Stimulated activated CD4-positive, alpha-beta T cell treated with anti-CD3 and anti-CD28 coated beads, Interleukin-2, amount 100 ng/mL, for 24 hours (primary cell): ENCODE data around the gene NT5DC3.

Experiments
- DNase-seq, 2 donors: peaks; one replicate each; pipeline ENCODE4 v3.0.0-alpha.2; 2020

NT5DC3 gene

GRCh38 chr12:103742349-103742932 lies 98.6 kb downstream of the NT5DC3 start:
- DNase-seq: no peak

GRCh38 chr12:103737881-103738280 lies 103.2 kb downstream of the NT5DC3 start:
- DNase-seq: no peak

DNA sequence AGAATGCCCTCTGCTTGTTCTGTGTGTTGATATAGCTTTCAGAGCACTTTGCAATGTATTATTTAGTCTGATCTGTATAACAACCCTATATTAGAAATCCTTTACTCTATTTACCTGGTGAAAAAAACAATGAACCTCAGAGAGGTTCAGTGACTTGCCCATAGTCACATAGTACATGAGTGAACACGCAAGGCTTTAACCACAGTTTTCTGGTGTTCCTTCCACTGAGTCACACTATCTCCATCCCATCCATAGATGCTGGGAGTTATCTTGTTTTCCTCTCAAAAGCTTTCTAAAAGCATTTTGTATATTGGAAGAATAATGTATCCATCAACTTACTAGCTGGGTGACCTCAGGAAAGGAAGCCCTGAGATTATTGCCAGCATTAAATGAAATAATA lies 104.5 kb downstream of the NT5DC3 start:
- no peak for DNase-seq

GRCh38 chr12:103735291-103735690 lies 105.7 kb downstream of the NT5DC3 start:
- no peak for DNase-seq

- DNase-seq: no peak
Observed at GRCh38 chr12:103734863-103735262, 106.2 kb downstream of the NT5DC3 start.

DNA sequence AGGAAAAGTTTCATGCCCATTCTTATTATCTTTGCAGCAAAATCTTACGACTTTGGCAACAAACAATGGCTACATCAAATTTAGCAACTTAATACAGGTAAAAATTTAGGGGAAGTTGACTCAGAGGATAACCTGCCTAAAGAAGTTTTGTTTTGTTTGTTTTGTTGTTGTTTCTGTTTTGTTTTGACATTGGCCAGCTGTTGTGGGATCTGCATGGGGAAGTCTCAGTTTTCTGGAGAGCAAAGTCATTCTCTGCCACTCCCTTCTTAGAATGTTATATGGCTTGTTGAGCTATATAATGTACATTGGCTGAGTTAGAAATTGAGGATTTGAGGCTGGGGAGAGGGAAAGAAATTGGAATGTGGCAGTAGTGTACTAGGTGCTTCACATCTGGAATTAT lies 109.5 kb downstream of the NT5DC3 start:
- no peak for DNase-seq

GRCh38 chr12:103729499-103729898 lies 111.5 kb downstream of the NT5DC3 start:
- no peak for DNase-seq

GRCh38 chr12:103728323-103728722 lies 112.7 kb downstream of the NT5DC3 start:
- DNase-seq: no peak

DNA sequence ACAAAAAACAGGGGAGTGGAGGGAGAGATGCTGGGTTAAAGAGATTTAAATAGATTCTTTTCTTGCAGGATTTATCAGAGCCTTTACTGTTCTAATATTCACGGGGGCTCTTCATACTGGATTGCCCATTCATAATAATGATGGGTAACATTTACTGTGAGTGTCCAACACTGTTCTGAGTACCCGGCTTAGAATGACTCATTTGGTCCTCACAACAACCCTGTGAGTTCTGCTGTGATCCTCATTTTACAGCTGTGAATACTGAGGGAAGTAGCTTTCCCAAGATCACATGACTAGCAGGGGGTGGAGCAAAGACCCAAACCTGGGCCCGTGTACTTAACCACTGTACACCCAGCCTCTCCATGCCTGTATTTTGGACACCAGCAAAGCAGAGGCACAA lies 113.4 kb downstream of the NT5DC3 start:
- DNase-seq: no peak

DNA sequence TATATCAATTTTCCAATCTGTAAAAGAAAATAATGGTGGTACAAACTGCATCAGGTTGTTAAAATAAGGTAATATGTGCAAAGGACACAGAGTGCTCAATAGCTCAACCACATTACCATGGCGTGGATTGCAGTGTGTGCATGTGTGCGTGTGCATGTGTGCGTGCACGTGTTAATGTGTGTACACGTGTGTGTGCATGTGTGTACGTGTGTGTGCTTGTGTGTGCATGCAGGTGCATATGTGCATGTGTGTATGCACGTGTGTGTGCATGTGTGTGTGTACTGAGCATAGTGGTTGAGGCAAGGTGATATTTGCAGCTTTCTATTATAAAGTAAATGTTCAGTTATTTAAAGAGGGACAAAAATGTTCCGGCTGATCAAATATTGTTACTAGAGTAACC lies 115.6 kb downstream of the NT5DC3 start:
- DNase-seq: no peak
